ENCODE data around the gene LENG1.

DNA sequence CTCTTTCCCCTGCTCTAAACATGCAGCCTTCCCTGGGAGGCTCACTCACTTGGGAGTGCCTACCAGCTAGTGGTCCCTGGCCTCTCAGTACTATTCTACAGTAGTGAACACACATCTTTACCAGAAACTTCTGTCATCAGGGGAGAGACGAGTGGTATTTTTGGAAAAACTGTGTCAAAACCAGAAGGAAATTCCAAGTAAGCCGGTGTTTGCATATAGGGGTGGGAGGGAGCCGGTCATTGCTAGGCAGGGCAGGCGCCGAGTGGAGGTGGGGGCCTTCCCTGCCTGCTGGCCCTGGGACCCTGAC is 48.1 kb upstream of the LENG1 start:
- TF ChIP-seq POLR2A (IDR thresholded peaks at IDR 0.05; ENCODE audit: low read length): no peak
- TF ChIP-seq GATA1 (IDR thresholded peaks at IDR 0.05; ENCODE audit: low read depth, low read length): no peak
